ENCODE measurements around the gene TPRA1. TPM values are rescaled to one million over a fixed set of nuclear protein-coding genes. Genes with fewer than 3 reads are reported as not detected.

The TPRA1 gene
- total RNA-seq, 1 experiment from 2014 or later: 35.1 TPM

GRCh38 chr3:127620637-127621375 is 30.3 kb upstream of the TPRA1 start:
- H3K36me3 ChIP-seq (ENCODE audit: control insufficient read depth in 1 of 2, insufficient read depth in 2 of 2, low read length in 2 of 2): peaks cover 23 to 51% of the 10 kb centered on the region in 2 experiments; a peak in 3 of 4 replicates
- intact Hi-C loops (cut with micrococcal nuclease): no loop called here

GRCh38 chr3:127618891-127619290 is 28.4 kb upstream of the TPRA1 start:
- Histone ChIP-seq H2AFZ (ENCODE audit: low read depth, low read length, poor library complexity, severe bottlenecking) (no peak overlapping the region), H4K20me1 (ENCODE audit: insufficient read depth) (peaks cover 6% of the 10 kb centered on the region; the same call in 1 of the 2 replicates), H3K79me2 (ENCODE audit: insufficient read depth, low read length) (peaks cover 13% of the 10 kb centered on the region), H3K9me2 (ENCODE audit: insufficient read depth) (no peaks in the 10 kb centered on the region), H3K9me3 (ENCODE audit: control insufficient read depth in 1 of 2, insufficient read depth in 1 of 2, low read depth in 1 of 2, low read length in 2 of 2) (no peaks in the 10 kb centered on the region), H3K36me3 (ENCODE audit: control insufficient read depth in 1 of 2, insufficient read depth in 2 of 2, low read length in 2 of 2) (peaks cover 28 to 58% of the 10 kb centered on the region in 2 experiments; a peak in 3 of 4 replicates), H3K27me3 (ENCODE audit: insufficient read depth, low read length) (no peaks in the 10 kb centered on the region), H3K27ac (ENCODE audit: low read depth, low read length) (no peak overlapping the region), H3K4me1 (ENCODE audit: control insufficient read depth in 1 of 2, insufficient read depth in 2 of 2, low read length in 2 of 2) (no peaks in the 10 kb centered on the region), H3K9ac (ENCODE audit: low read length) (no peak overlapping the region), H3K4me2 (ENCODE audit: low read length) (no peak overlapping the region), H3K4me3 (replicated peaks in 1 of 2; ENCODE audit: low read depth in 1 of 2, low read length in 2 of 2) (no peak overlapping the region)
- ATAC-seq (no peak), DNase-seq (ENCODE audit: low read depth, low spot score) (no peak)
- ChIA-PET POLR2A (no interaction called here), RAD21 (ENCODE audit: low non-redundant PET in 1 of 2, low total read pairs in 2 of 2, uncharacterized antibody in 2 of 2, unreplicated experiment in 2 of 2) (no interaction called here), CTCF (no interaction called here)
- no peak for TF ChIP-seq TCF7L2 (IDR thresholded peaks at IDR 0.05; ENCODE audit: borderline replicate concordance, extremely low read depth, insufficient read depth, insufficient read length)
- BruUV-seq (replicated peaks): no TSS peak
- intact Hi-C loops (cut with micrococcal nuclease): no loop called here

More at GRCh38 chr3:127620637-127621375, 30.3 kb upstream of the TPRA1 start:
- Histone ChIP-seq H2AFZ (ENCODE audit: low read depth, low read length, poor library complexity, severe bottlenecking) (no peak overlapping the region), H3K9ac (ENCODE audit: low read length) (no peak overlapping the region), H3K9me3 (ENCODE audit: control insufficient read depth in 1 of 2, insufficient read depth in 1 of 2, low read depth in 1 of 2, low read length in 2 of 2) (no peaks in the 10 kb centered on the region), H3K4me2 (ENCODE audit: low read length) (no peak overlapping the region), H3K4me3 (replicated peaks in 1 of 2; ENCODE audit: low read depth in 1 of 2, low read length in 2 of 2) (no peak overlapping the region), H3K79me2 (ENCODE audit: insufficient read depth, low read length) (no peaks in the 10 kb centered on the region), H3K4me1 (ENCODE audit: control insufficient read depth in 1 of 2, insufficient read depth in 2 of 2, low read length in 2 of 2) (no peaks in the 10 kb centered on the region), H3K9me2 (ENCODE audit: insufficient read depth) (no peaks in the 10 kb centered on the region), H3K27ac (ENCODE audit: low read depth, low read length) (no peak overlapping the region), H4K20me1 (ENCODE audit: insufficient read depth) (no peaks in the 10 kb centered on the region), H3K27me3 (ENCODE audit: insufficient read depth, low read length) (no peaks in the 10 kb centered on the region)
- POLR2A ChIA-PET: no interaction called here
- DNase-seq (ENCODE audit: low read depth, low spot score): no peak
- RAD21 ChIA-PET (ENCODE audit: low non-redundant PET in 1 of 2, low total read pairs in 2 of 2, uncharacterized antibody in 2 of 2, unreplicated experiment in 2 of 2): no interaction called here
- no peak for TF ChIP-seq ATF3 (IDR thresholded peaks at IDR 0.05)
- no peak for TF ChIP-seq ZFX (IDR thresholded peaks at IDR 0.05)
- no peak for TF ChIP-seq POLR2A (IDR thresholded peaks at IDR 0.05; ENCODE audit: borderline replicate concordance, extremely low read depth, insufficient read depth, insufficient read length)
- TF ChIP-seq CBX3 (IDR thresholded peaks at IDR 0.05; ENCODE audit: low read depth): no peak
- TF ChIP-seq EZH2phosphoT487 (IDR thresholded peaks at IDR 0.05; ENCODE audit: borderline replicate concordance): no peak
- no peak for TF ChIP-seq TCF7L2 (IDR thresholded peaks at IDR 0.05; ENCODE audit: borderline replicate concordance, extremely low read depth, insufficient read depth, insufficient read length)
- TF ChIP-seq CEBPB (IDR thresholded peaks at IDR 0.05; ENCODE audit: low read depth): no peak
- no peak for ATAC-seq
- no TSS peak for BruUV-seq (replicated peaks)
- CTCF ChIA-PET: no interaction called here
